OCI-LY1 (cell line): ENCODE results near the gene ULK4.

ENCODE experiments used
- H2AFZ ChIP-seq: fragments of 200-600 bp; sonication (generic), shearing (Covaris generic); 2 replicates; pipeline ENCODE4 v1.6.0; 2014; ENCODE audit warnings: antibody characterized with exemption, mild to moderate bottlenecking, low read length
- H3F3A ChIP-seq: fragments of 200-600 bp; sonication (generic), shearing (Covaris generic); 2 replicates; pipeline ENCODE4 v1.6.0; 2014; ENCODE audit warnings: mild to moderate bottlenecking, antibody characterized with exemption, low read length, moderate library complexity; ENCODE audit not compliant: insufficient read depth
- H3K27ac ChIP-seq: fragments of 200-600 bp; sonication (generic); 2 replicates; pipeline ENCODE4 v1.5.1; 2014; ENCODE audit warnings: low read length, mixed run types, mild to moderate bottlenecking, low read depth; ENCODE audit not compliant: poor library complexity, severe bottlenecking
- H3K27me3 ChIP-seq: fragments of 200-600 bp; sonication (generic); 2 replicates; pipeline ENCODE4 v1.6.0; 2014; ENCODE audit warnings: antibody characterized with exemption, mild to moderate bottlenecking, low read length, moderate library complexity; ENCODE audit not compliant: insufficient read depth
- H3K36me3 ChIP-seq: fragments of 200-600 bp; sonication (generic); 2 replicates; pipeline ENCODE4 v1.6.1; 2014; ENCODE audit warnings: mild to moderate bottlenecking, antibody characterized with exemption, low read length, moderate library complexity, mixed read lengths; ENCODE audit not compliant: insufficient read depth
- H3K4me1 ChIP-seq: fragments of 200-600 bp; sonication (generic); 2 replicates; pipeline ENCODE4 v1.5.1; 2014; ENCODE audit warnings: mild to moderate bottlenecking, low read length, moderate library complexity; ENCODE audit not compliant: insufficient read depth, severe bottlenecking
- H3K4me2 ChIP-seq: fragments of 200-600 bp; sonication (generic), shearing (Covaris generic); 2 replicates; pipeline ENCODE4 v1.6.1; 2014; ENCODE audit warnings: low read length
- H3K4me3 ChIP-seq: fragments of 200-600 bp; sonication (generic); 2 replicates; pipeline ENCODE4 v1.5.1; 2014; ENCODE audit warnings: low read length, low read depth, mild to moderate bottlenecking, mixed read lengths; ENCODE audit not compliant: poor library complexity, severe bottlenecking
- H3K79me2 ChIP-seq: fragments of 200-600 bp; shearing (Covaris generic); 2 replicates; pipeline ENCODE4 v1.6.1; 2016; ENCODE audit warnings: mixed run types, low read length, mixed read lengths; ENCODE audit not compliant: insufficient read depth
- H3K9ac ChIP-seq: fragments of 200-600 bp; sonication (generic), shearing (Covaris generic); 2 replicates; pipeline ENCODE4 v1.6.1; 2014; ENCODE audit warnings: mild to moderate bottlenecking, low read length, mixed read lengths
- H3K9me2 ChIP-seq: fragments of 200-600 bp; sonication (generic), shearing (Covaris generic); 2 replicates; pipeline ENCODE4 v1.6.1; 2014; ENCODE audit warnings: low read depth, mild to moderate bottlenecking, low read length, mixed read lengths
- H3K9me3 ChIP-seq: fragments of 200-600 bp; shearing (Covaris generic); 2 replicates; pipeline ENCODE4 v1.6.1; 2014; ENCODE audit warnings: low read length, mixed read lengths
- H4K20me1 ChIP-seq: fragments of 200-600 bp; sonication (generic), shearing (Covaris generic); 2 replicates; pipeline ENCODE4 v1.6.0; 2016; ENCODE audit warnings: mild to moderate bottlenecking, low read length; ENCODE audit not compliant: insufficient read depth
- EZH2 ChIP-seq: fragments of 200-600 bp; sonication (generic), shearing (Covaris generic); IDR thresholded peaks from 2 replicates; pipeline ENCODE4 v1.8.0; 2017; ENCODE audit warnings: borderline replicate concordance, mixed run types, mild to moderate bottlenecking, antibody characterized with exemption, low read length, moderate library complexity, mixed read lengths
- TF ChIP-seq, protein P1 (sequence below): fragments of 200-600 bp; sonication (generic), shearing (Covaris generic); IDR thresholded peaks from 2 replicates; pipeline ENCODE4 v1.5.1; 2017; ENCODE audit warnings: mild to moderate bottlenecking, antibody characterized with exemption, low read length, moderate library complexity, mixed read lengths

The ULK4 gene

DNA sequence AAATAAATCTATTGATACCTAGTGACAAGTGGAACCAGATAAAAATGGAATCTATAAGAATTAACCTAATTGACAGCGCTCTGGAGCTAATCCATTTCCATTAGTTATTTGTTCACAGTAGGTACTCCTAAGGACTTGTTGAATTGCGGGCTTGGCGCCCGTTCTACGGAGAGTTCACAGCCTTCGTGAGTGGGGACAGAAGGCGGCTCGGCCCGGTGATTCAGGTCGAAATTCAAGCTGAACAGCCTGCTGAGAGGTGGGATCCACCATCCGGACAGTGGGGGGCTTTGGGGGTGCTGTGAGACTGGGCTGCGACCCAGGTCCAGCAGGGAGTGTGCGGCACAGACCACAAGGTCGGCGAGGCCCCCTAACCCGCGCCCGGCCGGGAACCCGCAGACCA is 763.4 kb downstream of the ULK4 start:
- TF ChIP-seq, protein P1, sequence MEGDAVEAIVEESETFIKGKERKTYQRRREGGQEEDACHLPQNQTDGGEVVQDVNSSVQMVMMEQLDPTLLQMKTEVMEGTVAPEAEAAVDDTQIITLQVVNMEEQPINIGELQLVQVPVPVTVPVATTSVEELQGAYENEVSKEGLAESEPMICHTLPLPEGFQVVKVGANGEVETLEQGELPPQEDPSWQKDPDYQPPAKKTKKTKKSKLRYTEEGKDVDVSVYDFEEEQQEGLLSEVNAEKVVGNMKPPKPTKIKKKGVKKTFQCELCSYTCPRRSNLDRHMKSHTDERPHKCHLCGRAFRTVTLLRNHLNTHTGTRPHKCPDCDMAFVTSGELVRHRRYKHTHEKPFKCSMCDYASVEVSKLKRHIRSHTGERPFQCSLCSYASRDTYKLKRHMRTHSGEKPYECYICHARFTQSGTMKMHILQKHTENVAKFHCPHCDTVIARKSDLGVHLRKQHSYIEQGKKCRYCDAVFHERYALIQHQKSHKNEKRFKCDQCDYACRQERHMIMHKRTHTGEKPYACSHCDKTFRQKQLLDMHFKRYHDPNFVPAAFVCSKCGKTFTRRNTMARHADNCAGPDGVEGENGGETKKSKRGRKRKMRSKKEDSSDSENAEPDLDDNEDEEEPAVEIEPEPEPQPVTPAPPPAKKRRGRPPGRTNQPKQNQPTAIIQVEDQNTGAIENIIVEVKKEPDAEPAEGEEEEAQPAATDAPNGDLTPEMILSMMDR: no peak
- TF ChIP-seq EZH2: no peak
- Histone ChIP-seq H3F3A (no peaks in the 10 kb centered on the region), H3K27me3 (no peaks in the 10 kb centered on the region; the same call in 1 of the 2 replicates), H3K4me3 (peak overlapping the region; percentile 98), H2AFZ (0 out of 2 replicates have a peak overlapping the region, but pooled peaks have one; percentile 18), H3K79me2 (peaks cover 36% of the 10 kb centered on the region), H3K9me3 (no peaks in the 10 kb centered on the region), H4K20me1 (peaks cover 3% of the 10 kb centered on the region; the same call in 1 of the 2 replicates), H3K4me1 (peaks cover 38% of the 10 kb centered on the region), H3K9ac (peak overlapping the region; percentile 99), H3K36me3 (no peaks in the 10 kb centered on the region), H3K4me2 (peak overlapping the region; percentile 80), H3K27ac (no peak overlapping the region), H3K9me2 (no peaks in the 10 kb centered on the region)

DNA sequence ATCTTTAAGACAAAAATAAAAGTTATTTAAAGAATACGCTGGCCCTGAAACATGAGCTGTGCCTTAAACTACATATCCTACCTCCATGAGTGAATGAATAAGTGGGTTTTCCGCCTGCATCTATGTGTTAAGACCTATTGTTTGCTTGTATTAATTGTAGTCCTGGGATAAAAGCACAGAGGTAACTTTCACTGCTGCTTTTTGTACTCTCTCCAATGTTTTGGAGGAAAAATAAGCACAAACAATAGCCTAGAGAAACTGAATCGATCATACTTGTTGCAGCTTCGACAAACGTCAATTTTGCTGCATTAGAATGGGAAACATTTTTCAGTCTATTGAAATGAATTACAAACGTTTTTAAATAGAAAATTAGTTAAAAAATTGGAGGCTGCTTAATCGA is 763.9 kb downstream of the ULK4 start:
- Histone ChIP-seq H3K27me3 (no peaks in the 10 kb centered on the region; the same call in 1 of the 2 replicates), H3K79me2 (peaks cover 31% of the 10 kb centered on the region), H3F3A (no peaks in the 10 kb centered on the region), H3K9me2 (no peaks in the 10 kb centered on the region), H3K9me3 (no peaks in the 10 kb centered on the region), H3K4me2 (peak overlapping the region; percentile 80; the same call in 1 of the 2 replicates), H2AFZ (no peak overlapping the region), H3K9ac (no peak overlapping the region), H3K4me3 (no peak overlapping the region), H4K20me1 (peaks cover 3% of the 10 kb centered on the region; the same call in 1 of the 2 replicates), H3K4me1 (peaks cover 33% of the 10 kb centered on the region), H3K27ac (no peak overlapping the region), H3K36me3 (no peaks in the 10 kb centered on the region)
- no peak for TF ChIP-seq EZH2
- TF ChIP-seq, protein P1: no peak
